SJSA1 (cell line): ENCODE results near the gene CD8A. TPM values are rescaled to one million over a fixed set of nuclear protein-coding genes. Genes with fewer than 3 reads are reported as not detected.
"Not testable (repeated sequence)": the region's sequence is repeated elsewhere in the genome, so short reads cannot be mapped to it uniquely, and the experiment has no call there.

Source experiments
- DNase-seq, 2 experiments: peaks; one replicate each; pipeline ENCODE4 v3.0.0-alpha.2; 2015 to 2020; ENCODE audit warnings: low spot score in 2 of 2, low read depth in 1 of 2
- H3K27ac ChIP-seq: fragments of 250-450 bp; sonication (Bioruptor Pico); 2 replicates; pipeline ENCODE4 v1.5.1; 2020; ENCODE audit warnings: mild to moderate bottlenecking, moderate library complexity
- H3K27me3 ChIP-seq: fragments of 250-450 bp; sonication (Bioruptor Pico); replicated peaks from 2 replicates; pipeline ENCODE4 v1.5.1; 2020; ENCODE audit warnings: mild to moderate bottlenecking, moderate library complexity
- H3K36me3 ChIP-seq: fragments of 250-450 bp; sonication (Bioruptor Pico); 2 replicates; pipeline ENCODE4 v1.5.1; 2020; ENCODE audit warnings: mild to moderate bottlenecking
- H3K4me1 ChIP-seq: fragments of 250-450 bp; sonication (Bioruptor Pico); replicated peaks from 2 replicates; pipeline ENCODE4 v1.6.1; 2021; ENCODE audit warnings: mild to moderate bottlenecking
- H3K4me3 ChIP-seq: fragments of 250-450 bp; sonication (Bioruptor Pico); 2 replicates; pipeline ENCODE4 v1.5.1; 2020; ENCODE audit warnings: mild to moderate bottlenecking
- H3K9me3 ChIP-seq: fragments of 250-450 bp; sonication (Bioruptor Pico); replicated peaks from 2 replicates; pipeline ENCODE4 v1.5.1; 2020; ENCODE audit warnings: mild to moderate bottlenecking
- total RNA-seq: library from RNA; depleted of rRNA; stranded (reverse); fragments of >200 nt; shearing (Covaris generic); gene quantifications from 2 replicates; pipeline ENCODE4 v1.2.3, GENCODE V29; 2014; rRNA removed

CD8A gene
- not detected in 2 replicates for total RNA-seq

DNA sequence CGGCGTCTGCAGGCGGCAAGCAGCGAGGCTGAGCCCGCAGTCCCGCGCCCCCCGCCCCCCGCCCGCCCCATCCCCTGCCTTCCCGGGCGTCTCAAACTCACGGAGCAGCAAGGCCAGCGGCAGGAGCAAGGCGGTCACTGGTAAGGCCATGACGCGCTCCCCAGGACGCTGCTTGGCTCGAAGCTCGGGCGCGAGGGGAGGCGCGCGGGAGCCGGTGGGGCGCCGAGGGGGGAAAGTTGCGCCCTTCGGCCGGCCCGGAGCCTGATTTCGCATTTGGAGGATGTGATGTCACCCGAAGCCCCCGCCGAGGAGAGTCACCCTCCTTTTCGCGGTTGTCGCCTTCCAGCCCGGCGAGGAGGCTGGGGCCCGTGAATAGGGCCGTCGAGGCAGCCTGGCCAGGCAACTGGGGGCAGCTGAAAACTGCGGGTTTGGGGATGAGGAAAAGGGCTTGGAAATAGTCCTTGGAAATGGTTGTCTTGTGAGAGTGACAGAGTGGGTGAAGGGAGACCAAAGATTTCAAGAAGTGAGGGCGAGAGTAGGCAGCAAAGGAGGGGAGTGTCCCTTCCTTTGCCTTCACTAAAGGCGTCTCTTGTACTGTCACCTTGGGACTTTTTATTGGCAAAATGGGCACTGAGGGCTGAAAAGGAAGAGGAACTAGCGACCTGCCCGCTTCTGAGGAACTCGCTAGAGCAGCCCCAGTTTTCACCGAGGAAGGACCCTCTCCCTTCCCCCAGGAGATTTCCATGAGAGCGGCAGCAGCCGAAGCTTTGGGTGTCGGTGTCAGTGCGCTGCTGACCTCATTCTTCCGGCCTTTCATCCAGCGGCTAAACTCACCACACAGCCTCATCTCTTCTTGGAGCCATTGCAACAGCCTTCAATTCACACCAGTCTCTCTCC, at the start of gene CD8A:
CD8A (minus strand) TSS at position 238 of the 897 bp plus-strand sequence; CDS start at position 150, 88 bp downstream.
- no peak within 1 kb of the TSS for H3K4me3 ChIP-seq
- no peaks in the 10 kb centered on the region for H3K4me1 ChIP-seq
- peaks cover 50% of the 10 kb centered on the region for H3K27me3 ChIP-seq
- peaks cover 1% of the 10 kb centered on the region for H3K9me3 ChIP-seq
- H3K36me3 ChIP-seq: no peaks in the 10 kb centered on the region
- no peak within 1 kb of the TSS for H3K27ac ChIP-seq
- DNase-seq: no peak

DNA sequence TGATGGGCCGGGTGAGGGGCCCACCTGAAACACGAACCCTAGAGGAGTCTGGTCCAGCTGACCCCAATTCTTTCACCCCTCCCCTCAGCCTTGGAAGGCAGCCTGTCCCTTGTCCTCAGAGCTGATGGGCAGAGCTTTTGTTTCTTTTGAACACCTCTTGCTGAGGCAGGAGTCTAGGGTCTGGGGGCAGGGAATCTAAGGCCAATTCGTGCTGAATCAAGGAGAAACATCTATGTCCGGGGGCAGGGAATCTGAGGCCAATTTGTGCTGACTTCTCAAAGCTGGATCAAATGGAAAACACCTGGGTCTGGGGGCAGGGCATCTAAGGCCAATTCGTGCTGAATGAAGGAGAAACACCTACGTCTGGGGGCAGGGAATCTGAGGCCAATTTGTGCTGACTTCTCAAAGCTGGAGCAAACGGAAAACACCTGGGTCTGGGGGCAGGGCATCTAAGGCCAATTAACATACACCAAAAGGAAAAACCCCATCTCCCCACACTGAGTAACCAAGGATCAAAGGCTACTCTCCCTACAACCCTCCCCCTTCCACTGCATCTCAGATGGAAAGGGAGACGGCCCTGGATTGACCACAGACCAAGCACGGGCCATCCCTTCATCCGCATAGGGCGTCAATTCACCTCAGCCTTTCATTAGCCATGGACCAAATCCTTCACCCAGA, 49.3 kb upstream of the CD8A start:
- H3K36me3 ChIP-seq, H3K4me3 ChIP-seq, H3K4me1 ChIP-seq, DNase-seq, H3K9me3 ChIP-seq, H3K27ac ChIP-seq, H3K27me3 ChIP-seq: not testable (repeated sequence)

DNA sequence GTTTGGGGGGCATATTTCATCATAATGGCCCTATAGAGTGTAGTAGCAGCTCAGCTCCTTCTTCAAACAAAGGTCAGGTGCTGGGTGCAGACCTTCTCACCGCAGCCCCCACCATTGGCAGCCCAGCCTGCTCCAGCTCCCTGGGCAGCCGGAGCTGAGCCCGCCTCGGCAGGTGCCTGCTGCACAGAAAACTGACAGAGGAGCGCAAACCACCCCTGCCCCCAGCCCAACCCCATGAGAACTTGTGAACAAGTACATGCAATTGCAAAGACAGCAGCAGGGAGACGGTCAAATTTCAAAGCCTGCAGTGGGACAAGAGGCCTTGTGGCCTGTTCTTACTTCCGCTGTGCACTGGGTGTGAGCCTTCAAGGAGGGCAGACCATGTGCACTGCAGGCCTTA, 48.7 kb upstream of the CD8A start:
- not testable (repeated sequence) for H3K27me3 ChIP-seq

DNA sequence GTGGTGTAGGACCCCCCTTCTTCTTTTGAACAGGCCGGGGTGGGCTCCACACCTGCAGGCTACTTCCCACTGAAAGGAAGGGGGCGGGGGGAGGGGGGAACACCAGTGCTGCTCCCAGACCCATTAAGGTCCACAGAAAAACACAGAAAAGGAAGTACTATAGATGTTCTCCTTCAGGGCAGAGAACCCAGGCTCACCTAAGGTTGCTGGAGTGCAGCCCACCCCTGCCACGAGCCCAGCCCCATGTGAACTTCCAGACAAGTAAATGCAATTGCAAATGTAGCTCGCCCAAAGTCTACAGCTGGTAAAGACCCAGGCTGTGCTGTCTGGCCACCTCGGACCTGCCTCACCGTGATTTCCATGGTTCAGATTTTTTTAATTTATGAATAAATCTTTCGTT, 47.0 kb upstream of the CD8A start:
- H3K27me3 ChIP-seq, H3K36me3 ChIP-seq, H3K4me1 ChIP-seq, H3K9me3 ChIP-seq, H3K27ac ChIP-seq, DNase-seq, H3K4me3 ChIP-seq: not testable (repeated sequence)

More for the DNA sequence above, 48.7 kb upstream of the CD8A start:
- DNase-seq, H3K4me1 ChIP-seq, H3K4me3 ChIP-seq, H3K27ac ChIP-seq, H3K36me3 ChIP-seq, H3K9me3 ChIP-seq: not testable (repeated sequence)

DNA sequence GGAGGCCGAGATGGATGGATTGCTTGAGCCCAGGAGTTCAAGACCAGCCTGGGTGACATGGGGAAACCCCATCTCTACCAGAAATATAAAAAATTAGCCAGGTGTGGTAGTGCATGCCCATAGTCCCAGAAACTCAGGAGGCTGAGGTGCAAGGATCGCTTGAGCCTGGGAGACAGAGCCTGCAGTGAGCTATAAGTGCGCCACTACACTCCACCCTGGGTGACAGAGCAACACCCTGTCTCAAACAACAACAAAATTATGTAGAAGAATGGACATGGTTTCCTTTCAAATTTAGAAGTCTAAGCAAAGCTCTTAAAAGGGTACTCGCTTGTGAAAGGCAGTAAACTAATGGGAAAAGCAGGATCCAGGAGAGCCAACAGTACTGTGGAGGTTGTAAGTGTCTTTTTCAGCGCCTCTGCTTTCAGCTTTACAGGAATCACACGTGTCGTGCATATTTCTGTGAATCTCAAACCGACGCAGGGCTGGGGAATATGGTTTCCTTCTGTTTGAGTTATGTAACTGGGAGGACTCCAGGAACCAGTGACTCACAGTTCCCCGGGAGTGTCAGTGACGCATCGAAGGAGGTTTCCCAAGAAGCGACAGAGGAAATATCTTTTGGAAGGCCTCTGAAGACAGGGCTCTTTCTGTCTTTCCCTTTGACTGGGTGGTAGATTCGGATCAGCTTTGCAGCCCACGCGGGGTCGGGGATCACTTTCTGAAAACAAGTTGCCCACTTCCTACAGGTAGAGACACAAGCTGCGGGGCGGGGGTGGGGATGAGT, 46.4 kb upstream of the CD8A start:
- peak; percentile 44 to 74 for DNase-seq
- H3K27me3 ChIP-seq, H3K4me3 ChIP-seq, H3K9me3 ChIP-seq, H3K36me3 ChIP-seq, H3K4me1 ChIP-seq, H3K27ac ChIP-seq: not testable (repeated sequence)

DNA sequence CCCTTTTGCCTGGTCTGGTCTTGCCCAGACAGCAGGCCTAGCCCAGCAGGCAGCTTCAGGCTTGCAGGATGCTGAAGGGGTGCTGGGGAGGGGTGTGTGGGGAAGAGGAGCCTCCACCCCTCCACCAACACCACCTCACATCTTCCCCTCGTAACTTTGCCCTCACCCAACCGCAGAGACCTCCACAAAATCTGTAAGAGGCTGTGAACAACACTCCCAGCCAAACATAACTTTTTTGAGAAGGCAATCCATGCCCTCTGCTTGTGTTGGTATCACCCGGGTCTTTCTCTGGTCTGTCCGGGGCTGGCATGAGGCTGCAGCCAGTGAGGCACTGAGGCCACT, 44.8 kb upstream of the CD8A start:
- not testable (repeated sequence) for H3K36me3 ChIP-seq, H3K27me3 ChIP-seq, H3K9me3 ChIP-seq, DNase-seq, H3K4me3 ChIP-seq, H3K27ac ChIP-seq, H3K4me1 ChIP-seq

DNA sequence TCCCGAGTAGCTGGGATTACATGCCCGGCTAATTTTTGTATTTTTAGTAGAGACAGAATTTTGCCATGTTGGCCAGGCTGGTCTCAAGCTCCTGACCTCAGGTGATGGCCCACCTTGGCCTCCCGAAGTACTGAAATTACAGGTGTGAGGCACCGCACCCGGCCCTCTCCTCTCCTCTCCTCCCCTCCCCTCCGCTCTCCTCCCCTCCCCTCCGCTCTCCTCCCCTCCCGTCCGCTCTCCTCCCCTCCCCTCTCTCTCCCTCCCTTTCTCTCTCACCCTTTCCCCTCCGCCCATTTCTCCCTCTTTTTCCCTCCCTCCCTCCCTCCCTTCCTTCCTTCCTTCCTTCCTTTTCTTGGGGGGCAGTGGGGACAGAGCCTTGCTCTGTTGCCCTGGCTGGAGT, 42.6 kb upstream of the CD8A start:
- DNase-seq: no peak
- no peaks in the 10 kb centered on the region for H3K36me3 ChIP-seq
- H3K4me3 ChIP-seq: no peak overlapping the region
- H3K4me1 ChIP-seq: no peaks in the 10 kb centered on the region
- H3K27me3 ChIP-seq: 0 out of 2 replicates have a peak, but pooled peaks cover 3% of the 10 kb centered on the region
- no peak overlapping the region for H3K27ac ChIP-seq
- no peaks in the 10 kb centered on the region for H3K9me3 ChIP-seq

DNA sequence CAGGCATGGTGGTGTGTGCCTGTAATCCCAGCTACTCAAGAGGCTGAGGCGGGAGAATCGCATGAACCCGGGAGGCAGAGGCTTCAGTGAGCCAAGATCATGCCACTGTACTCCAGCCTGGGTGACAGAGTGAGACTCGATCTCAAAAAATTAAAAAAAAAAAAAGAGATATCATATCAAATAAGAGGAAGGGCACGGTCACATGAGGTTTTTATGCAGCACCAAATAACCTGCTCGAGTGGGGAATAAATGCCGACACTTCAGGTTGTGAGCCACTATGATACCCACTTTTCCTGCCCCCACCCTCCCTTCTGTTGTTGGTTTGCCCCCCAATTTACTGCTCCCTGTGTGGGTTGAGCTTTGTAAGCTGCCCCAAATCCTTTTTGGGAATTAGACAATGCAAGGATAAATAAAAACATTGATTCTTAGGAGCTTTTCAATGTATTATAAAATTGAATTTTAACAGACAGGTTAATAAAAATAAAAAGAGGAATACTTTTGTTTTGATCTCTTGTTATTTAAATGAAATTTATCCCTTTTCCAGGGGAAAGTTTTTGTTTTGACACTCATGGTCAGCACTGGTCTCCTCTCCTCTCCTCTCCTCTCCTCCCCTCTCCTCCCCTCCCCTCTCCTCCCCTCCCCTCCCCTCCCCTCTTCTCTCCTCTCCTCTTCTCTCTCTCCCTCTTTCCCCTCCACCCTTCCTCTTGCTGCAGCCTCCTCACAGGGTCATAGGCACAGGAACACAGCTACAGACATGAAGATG, 41.8 kb upstream of the CD8A start:
- Histone ChIP-seq H3K27me3 (0 out of 2 replicates have a peak, but pooled peaks cover 8% of the 10 kb centered on the region), H3K36me3 (no peaks in the 10 kb centered on the region), H3K4me1 (no peaks in the 10 kb centered on the region), H3K9me3 (no peaks in the 10 kb centered on the region), H3K4me3 (no peak overlapping the region), H3K27ac (no peak overlapping the region)
- DNase-seq: no peak

DNA sequence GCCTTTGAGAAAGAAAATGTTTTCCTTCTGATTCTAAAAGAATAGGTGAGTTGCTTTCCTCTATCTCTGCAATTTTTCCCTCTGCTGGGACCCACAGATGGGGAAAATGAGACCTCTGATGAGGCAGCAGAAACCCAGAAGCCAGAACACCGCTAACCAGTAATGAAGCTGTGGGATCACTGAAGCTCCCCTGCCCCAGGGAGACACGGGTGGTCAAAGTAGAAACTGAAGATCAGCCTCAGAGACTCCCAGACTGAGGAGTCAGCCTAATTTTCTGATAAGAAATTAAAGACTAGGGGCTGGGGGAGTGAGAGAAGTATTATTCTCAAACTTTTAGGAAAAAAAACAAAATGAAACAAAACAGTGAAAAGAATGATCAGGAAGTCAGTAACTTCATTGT, 40.8 kb upstream of the CD8A start:
- H3K4me3 ChIP-seq: no peak overlapping the region
- H3K4me1 ChIP-seq: no peaks in the 10 kb centered on the region
- no peaks in the 10 kb centered on the region for H3K36me3 ChIP-seq
- no peaks in the 10 kb centered on the region for H3K9me3 ChIP-seq
- no peak overlapping the region for H3K27ac ChIP-seq
- 0 out of 2 replicates have a peak, but pooled peaks cover 8% of the 10 kb centered on the region for H3K27me3 ChIP-seq
- DNase-seq: no peak

DNA sequence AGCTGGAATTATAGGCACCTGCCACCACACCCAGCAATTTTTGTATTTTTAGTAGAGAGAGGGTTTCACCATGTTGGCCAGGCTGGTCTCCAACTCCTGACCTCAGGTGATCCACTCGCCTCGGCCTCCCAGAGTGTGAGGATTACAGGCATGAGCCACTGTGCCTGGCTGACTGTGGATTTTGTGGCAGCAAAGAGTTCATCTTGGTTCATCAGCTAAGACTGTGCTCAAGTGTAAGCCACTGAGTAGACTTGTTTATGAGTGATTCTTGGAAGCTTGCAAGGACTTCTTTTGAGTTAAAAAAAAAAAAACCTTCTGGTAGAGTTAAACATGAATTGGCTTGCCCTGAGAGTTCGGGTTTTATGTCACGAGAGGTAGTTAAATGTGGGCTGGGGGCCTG, 36.2 kb upstream of the CD8A start:
- Histone ChIP-seq H3K4me1 (no peaks in the 10 kb centered on the region), H3K27me3 (0 out of 2 replicates have a peak, but pooled peaks cover 8% of the 10 kb centered on the region), H3K4me3 (no peak overlapping the region), H3K36me3 (no peaks in the 10 kb centered on the region), H3K27ac (no peak overlapping the region), H3K9me3 (no peaks in the 10 kb centered on the region)
- DNase-seq: no peak

DNA sequence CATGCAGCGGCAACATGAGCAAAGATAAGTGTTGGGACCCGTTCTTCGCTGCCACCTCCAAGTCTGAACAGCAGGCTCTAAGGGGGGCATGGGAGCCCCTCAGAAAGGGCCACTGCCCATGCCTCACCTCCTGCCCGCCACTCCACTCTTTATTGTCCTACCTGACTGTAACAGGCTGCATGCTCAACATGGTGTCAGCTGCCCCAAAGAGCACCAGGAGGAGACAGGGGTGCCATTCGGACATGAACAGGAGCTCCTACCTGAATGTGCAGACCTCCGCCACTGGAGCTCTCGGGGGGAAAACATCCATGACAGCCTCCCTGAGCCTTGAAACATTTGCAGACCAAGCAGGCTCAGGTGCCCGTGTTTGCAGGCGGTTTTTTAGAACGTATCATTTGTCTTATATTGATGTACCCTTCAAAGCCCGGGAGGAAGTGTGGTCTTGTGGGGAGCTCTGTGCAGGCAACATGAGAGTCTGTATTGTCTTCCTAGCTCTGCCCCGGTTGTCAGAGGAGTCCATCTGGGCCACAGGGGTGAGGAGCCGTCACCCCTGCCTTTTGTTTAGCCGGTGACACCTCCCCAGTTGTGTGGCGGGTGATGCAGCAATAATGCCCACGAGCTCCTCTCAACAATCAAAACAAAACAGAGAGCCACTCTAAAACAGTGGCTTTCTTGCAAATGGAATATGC, 35.1 kb upstream of the CD8A start:
- H3K36me3 ChIP-seq: no peaks in the 10 kb centered on the region
- H3K4me3 ChIP-seq: no peak overlapping the region
- 0 out of 2 replicates have a peak, but pooled peaks cover 5% of the 10 kb centered on the region for H3K27me3 ChIP-seq
- no peaks in the 10 kb centered on the region for H3K4me1 ChIP-seq
- no peak for DNase-seq
- no peaks in the 10 kb centered on the region for H3K9me3 ChIP-seq
- no peak overlapping the region for H3K27ac ChIP-seq

DNA sequence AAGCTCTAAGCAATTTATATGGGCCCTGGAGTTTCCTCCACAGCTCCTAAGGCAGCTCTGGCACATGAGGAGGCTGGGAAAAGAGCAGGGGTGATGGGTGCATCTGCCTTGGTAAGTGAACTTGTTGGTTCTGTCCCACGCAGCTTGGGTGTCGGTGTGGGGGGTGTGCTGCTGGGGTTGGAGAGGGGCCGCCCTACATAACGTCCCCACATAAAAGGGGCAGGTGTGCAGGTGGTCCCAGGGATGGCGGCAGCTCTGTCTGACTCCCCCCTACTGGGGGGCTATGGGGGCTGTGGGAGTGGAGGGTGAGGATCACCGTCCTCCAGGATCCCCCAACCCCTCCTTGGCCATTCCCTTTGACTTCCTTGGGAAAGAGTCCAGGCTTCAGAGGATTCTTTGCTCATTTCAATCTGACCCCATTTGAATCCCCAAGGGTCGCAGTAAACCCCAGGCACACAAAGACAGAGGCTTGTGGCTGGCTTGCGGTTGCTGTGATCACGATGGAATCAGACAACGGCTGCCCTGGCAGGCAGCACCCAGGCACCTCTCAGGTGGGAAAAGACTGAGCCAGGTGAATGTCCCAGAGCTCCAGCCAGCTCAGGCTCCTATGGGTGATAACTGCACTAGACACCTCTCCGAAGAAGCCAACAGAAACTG, 34.5 kb upstream of the CD8A start:
- DNase-seq: no peak

More for the DNA sequence above, 34.5 kb upstream of the CD8A start:
- Histone ChIP-seq H3K27me3 (0 out of 2 replicates have a peak, but pooled peaks cover 5% of the 10 kb centered on the region), H3K27ac (no peak overlapping the region), H3K36me3 (no peaks in the 10 kb centered on the region), H3K9me3 (no peaks in the 10 kb centered on the region), H3K4me3 (no peak overlapping the region), H3K4me1 (no peaks in the 10 kb centered on the region)
